ENCODE measurements around the gene SEPTIN10. TPM values are rescaled to one million over a fixed set of nuclear protein-coding genes. Genes with fewer than 3 reads are reported as not detected.

Gene SEPTIN10
- total RNA-seq, 3 donors from 2014 or later: 93.5 to 116 (median 100) TPM

DNA sequence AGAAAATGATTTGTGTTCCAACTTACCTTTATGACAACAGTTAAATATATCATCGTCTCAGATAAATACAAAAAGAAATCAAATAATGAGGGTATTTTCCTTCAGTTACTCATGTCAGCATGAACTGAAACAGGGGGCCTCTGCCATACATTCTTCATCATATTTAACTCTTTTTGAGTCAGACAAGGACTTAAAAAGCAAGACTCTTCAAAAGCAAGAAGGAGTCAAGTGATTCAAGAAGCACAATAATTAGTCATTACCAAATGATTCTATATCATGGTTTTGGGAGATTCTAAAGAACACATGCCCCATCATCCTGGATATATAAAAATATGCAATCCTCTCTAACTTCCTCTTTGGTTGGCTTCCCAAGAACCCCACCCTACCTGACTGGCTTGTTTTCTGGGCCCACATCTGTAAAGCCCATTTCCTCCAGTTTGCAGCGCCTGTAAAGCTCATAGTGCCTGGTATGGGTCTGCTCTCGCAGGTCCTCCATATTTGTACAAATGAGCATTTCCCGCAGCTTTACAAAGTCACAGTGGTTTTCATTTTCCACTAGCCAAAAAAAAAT is 49.7 kb downstream of the SEPTIN10 start:
- Histone ChIP-seq H3K9me3 (no peaks in the 10 kb centered on the region), H3K4me1 (no peaks in the 10 kb centered on the region), H3K4me3 (no peak overlapping the region), H3K27ac (no peak overlapping the region), H3K36me3 (no peaks in the 10 kb centered on the region), H3K27me3 (no peaks in the 10 kb centered on the region)
- DNase-seq (ENCODE audit: low spot score in 2 of 2): no peak
- TF ChIP-seq, protein P1, sequence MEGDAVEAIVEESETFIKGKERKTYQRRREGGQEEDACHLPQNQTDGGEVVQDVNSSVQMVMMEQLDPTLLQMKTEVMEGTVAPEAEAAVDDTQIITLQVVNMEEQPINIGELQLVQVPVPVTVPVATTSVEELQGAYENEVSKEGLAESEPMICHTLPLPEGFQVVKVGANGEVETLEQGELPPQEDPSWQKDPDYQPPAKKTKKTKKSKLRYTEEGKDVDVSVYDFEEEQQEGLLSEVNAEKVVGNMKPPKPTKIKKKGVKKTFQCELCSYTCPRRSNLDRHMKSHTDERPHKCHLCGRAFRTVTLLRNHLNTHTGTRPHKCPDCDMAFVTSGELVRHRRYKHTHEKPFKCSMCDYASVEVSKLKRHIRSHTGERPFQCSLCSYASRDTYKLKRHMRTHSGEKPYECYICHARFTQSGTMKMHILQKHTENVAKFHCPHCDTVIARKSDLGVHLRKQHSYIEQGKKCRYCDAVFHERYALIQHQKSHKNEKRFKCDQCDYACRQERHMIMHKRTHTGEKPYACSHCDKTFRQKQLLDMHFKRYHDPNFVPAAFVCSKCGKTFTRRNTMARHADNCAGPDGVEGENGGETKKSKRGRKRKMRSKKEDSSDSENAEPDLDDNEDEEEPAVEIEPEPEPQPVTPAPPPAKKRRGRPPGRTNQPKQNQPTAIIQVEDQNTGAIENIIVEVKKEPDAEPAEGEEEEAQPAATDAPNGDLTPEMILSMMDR (IDR thresholded peaks at IDR 0.05): no peak
- TF ChIP-seq POLR2AphosphoS5 (IDR thresholded peaks at IDR 0.05): no peak
- TF ChIP-seq POLR2A (IDR thresholded peaks at IDR 0.05): no peak
- intact Hi-C loops (cut with DNase I; ENCODE audit: low total_unique reads): no loop called here

DNA sequence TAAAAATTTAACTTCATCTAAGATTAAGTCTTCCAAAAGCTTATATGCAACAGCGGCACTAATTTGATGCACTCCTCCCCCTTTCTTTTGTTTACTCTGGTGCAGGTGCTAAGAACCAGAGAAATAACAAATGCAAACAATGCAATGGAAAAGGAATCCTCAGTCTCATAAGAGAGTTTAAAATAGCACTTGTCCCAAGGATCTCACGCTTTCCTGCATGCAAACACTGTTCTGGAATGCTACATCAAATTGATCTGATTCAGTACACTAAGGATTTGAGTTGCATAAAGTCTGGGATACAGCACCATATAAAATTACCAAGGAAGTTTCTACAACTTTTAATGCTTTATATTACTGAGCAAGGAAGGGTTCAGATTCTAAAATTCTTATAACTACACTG is 50.5 kb downstream of the SEPTIN10 start:
- no peaks in the 10 kb centered on the region for H3K36me3 ChIP-seq

DNA sequence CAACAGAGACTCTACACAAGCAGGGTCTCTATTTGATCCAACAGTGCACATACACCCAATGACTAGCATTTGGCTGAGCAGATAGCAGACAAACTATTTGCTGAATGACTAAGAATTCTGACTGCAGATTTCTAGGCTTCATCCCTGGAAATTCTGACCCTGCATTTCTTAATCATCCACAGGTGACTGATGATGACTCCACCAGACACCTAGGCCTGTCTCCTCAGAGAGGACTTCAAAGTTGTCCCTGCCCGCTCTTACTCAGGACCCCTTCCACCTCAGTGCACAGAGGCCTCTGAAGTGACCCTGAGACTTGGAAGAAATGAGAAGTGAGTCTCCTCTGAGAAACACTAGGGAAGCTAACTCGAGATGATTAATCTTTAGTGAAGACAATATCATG is 51.3 kb downstream of the SEPTIN10 start:
- Histone ChIP-seq H3K4me3 (no peak overlapping the region), H3K4me1 (no peaks in the 10 kb centered on the region), H3K36me3 (no peaks in the 10 kb centered on the region), H3K27ac (no peak overlapping the region), H3K27me3 (no peaks in the 10 kb centered on the region), H3K9me3 (no peaks in the 10 kb centered on the region)
- no peak for TF ChIP-seq POLR2A (IDR thresholded peaks at IDR 0.05)
- TF ChIP-seq POLR2AphosphoS5 (IDR thresholded peaks at IDR 0.05): no peak
- TF ChIP-seq, protein P1 (IDR thresholded peaks at IDR 0.05): no peak
- intact Hi-C loops (cut with DNase I; ENCODE audit: low total_unique reads): no loop called here
- DNase-seq (ENCODE audit: low spot score in 2 of 2): no peak

More for the DNA sequence above, 50.5 kb downstream of the SEPTIN10 start:
- no peaks in the 10 kb centered on the region for H3K27me3 ChIP-seq
- intact Hi-C loops (cut with DNase I; ENCODE audit: low total_unique reads): no loop called here
- no peak overlapping the region for H3K4me3 ChIP-seq
- no peak for DNase-seq (ENCODE audit: low spot score in 2 of 2)
- H3K9me3 ChIP-seq: no peaks in the 10 kb centered on the region
- H3K4me1 ChIP-seq: no peaks in the 10 kb centered on the region
- no peak for TF ChIP-seq POLR2A (IDR thresholded peaks at IDR 0.05)
- TF ChIP-seq, protein P1 (IDR thresholded peaks at IDR 0.05): no peak
- no peak for TF ChIP-seq POLR2AphosphoS5 (IDR thresholded peaks at IDR 0.05)
- H3K27ac ChIP-seq: no peak overlapping the region

DNA sequence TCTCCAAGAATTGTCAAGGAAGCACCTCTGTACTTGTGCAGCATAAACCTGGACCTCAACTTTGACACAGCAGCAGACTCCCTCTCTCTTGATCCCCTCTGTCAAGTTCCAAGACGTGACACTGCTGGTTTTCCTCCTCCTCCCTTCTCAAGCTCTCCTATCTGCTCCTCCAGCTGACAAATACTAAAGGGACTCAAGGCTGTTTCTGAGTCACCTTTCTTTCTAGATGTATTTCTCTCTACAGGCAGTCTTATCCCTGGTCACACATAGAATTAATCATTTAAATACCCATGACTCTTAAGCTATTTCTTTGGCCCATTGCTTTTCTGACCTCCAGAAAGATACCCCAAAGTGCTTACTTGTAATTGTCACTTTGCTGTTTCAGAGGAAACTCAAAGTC is 53.5 kb downstream of the SEPTIN10 start:
- no peaks in the 10 kb centered on the region for H3K4me1 ChIP-seq
- no peak for DNase-seq (ENCODE audit: low spot score in 2 of 2)
- TF ChIP-seq, protein P1 (IDR thresholded peaks at IDR 0.05): no peak
- no peak for TF ChIP-seq POLR2A (IDR thresholded peaks at IDR 0.05)
- no peak for TF ChIP-seq POLR2AphosphoS5 (IDR thresholded peaks at IDR 0.05)
- no peak overlapping the region for H3K27ac ChIP-seq
- no peaks in the 10 kb centered on the region for H3K36me3 ChIP-seq
- no peaks in the 10 kb centered on the region for H3K27me3 ChIP-seq
- no peaks in the 10 kb centered on the region for H3K9me3 ChIP-seq
- H3K4me3 ChIP-seq: no peak overlapping the region
- intact Hi-C loops (cut with DNase I; ENCODE audit: low total_unique reads): no loop called here

DNA sequence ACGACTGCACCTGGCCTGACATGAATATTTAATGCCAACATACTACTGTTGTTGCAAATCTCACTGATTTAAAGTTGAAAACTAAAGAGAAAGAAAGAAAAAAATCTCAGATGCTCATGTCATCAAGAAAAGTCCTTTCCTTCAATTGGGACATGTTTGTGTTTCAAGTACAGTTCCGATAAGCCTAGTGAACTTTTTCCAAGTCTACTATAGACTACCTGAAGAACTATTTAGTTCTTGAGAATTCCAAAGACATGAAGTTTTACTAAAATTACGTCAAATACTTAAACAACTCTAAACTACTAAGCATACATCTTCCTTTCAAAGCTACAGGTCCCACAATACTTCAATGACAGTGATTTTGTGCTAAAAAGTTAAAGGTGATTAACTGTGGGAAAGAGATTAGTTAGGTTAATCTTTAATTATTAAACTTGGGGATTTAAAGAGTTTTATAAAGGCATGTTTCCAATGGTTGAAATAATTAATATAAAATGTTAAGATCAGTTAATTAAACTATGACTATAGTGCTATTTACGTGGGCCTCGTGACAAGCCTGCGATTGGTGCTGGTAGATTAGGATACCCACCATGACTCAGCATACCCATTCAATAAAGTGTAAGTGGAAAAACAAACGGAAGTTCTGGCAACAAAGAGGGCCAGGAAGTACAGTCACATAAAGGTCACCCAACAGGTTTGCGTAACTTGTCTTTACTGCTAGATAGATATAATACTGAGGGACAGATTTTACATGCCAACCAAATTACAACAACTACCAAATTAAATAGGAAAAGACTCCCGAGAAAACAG is 55.5 kb downstream of the SEPTIN10 start:
- DNase-seq (ENCODE audit: low spot score in 2 of 2): peak in 1 of 2 donors; percentile 34

More for the DNA sequence above, 55.5 kb downstream of the SEPTIN10 start:
- Histone ChIP-seq H3K27me3 (no peaks in the 10 kb centered on the region), H3K27ac (peak overlapping the region in 1 of 2 donors; percentile 27), H3K36me3 (no peaks in the 10 kb centered on the region), H3K9me3 (no peaks in the 10 kb centered on the region), H3K4me1 (no peaks in the 10 kb centered on the region), H3K4me3 (no peak overlapping the region)
- TF ChIP-seq POLR2AphosphoS5 (IDR thresholded peaks at IDR 0.05) (peak in 1 of 3 donors; percentile 49), POLR2A (IDR thresholded peaks at IDR 0.05) (no peak)
- TF ChIP-seq, protein P1 (IDR thresholded peaks at IDR 0.05): no peak
- intact Hi-C loops (cut with DNase I; ENCODE audit: low total_unique reads): no loop called here
